H1 (cell line): ENCODE data around the gene CASP3. TPM values are rescaled to one million over a fixed set of nuclear protein-coding genes. Genes with fewer than 3 reads are reported as not detected.

Experiments used
- CTCF ChIA-PET: fragments of 300-600 bp; sonication (Branson Sonifier 250); formaldehyde crosslinking; loops from one replicate; lab custom pipeline; 2021; ENCODE audit not compliant: partially characterized antibody; lab: Charles Lee
- POLR2A ChIA-PET: fragments of 300-600 bp; sonication (Branson Sonifier 250); formaldehyde crosslinking; loops from one replicate; lab custom pipeline; 2021; ENCODE audit warnings: inconsistent platforms; ENCODE audit not compliant: partially characterized antibody; lab: Charles Lee
- DNase-seq, 2 experiments: peaks; one replicate each; pipeline versions ENCODE4 v3.0.0 to v3.0.0-alpha.2; 2010 to 2022; ENCODE audit warnings: low spot score in 2 of 2, low read depth in 1 of 2, mixed read lengths in 1 of 2
- FAIRE-seq: peaks from 2 replicates; lab custom pipeline; 2011; peaks lifted over from hg19 to GRCh38; lab: Jason Lieb, UNC
- H2AFZ ChIP-seq: 2 replicates; pipeline ENCODE4 v1.8.1; 2012; ENCODE audit warnings: low read length, inconsistent platforms
- H2AK5ac ChIP-seq: 2 replicates; pipeline ENCODE4 v1.6.1; 2013; ENCODE audit warnings: low read depth, low read length
- H2BK120ac ChIP-seq: replicated peaks from 2 replicates; pipeline ENCODE3; 2013; ENCODE audit warnings: low read depth, low read length, inconsistent platforms
- H2BK12ac ChIP-seq: 2 replicates; pipeline ENCODE4 v1.6.1; 2013; ENCODE audit warnings: low read depth, low read length
- H2BK15ac ChIP-seq: 2 replicates; pipeline ENCODE4 v1.6.1; 2013; ENCODE audit warnings: low read length
- H2BK20ac ChIP-seq: 2 replicates; pipeline ENCODE4 v1.6.1; 2013; ENCODE audit warnings: low read length
- H2BK5ac ChIP-seq: 2 replicates; pipeline ENCODE4 v1.6.1; 2013; ENCODE audit warnings: low read depth, low read length
- H3K14ac ChIP-seq: 2 replicates; pipeline ENCODE4 v1.6.1; 2013; ENCODE audit warnings: inconsistent platforms; ENCODE audit not compliant: insufficient read length
- H3K18ac ChIP-seq: 2 replicates; pipeline ENCODE4 v1.6.1; 2013; ENCODE audit warnings: low read length; ENCODE audit errors: extremely low read depth
- H3K23ac ChIP-seq: 2 replicates; pipeline ENCODE4 v1.6.1; 2013; ENCODE audit warnings: inconsistent platforms; ENCODE audit not compliant: insufficient read length
- H3K23me2 ChIP-seq: 2 replicates; pipeline ENCODE4 v1.6.1; 2013; ENCODE audit warnings: low read depth, low read length
- H3K27ac ChIP-seq: 2 replicates; pipeline ENCODE4 v1.6.1; 2011; ENCODE audit warnings: low read depth, low read length, inconsistent platforms
- H3K27me3 ChIP-seq, 4 experiments: replicated peaks in 1 of 4; 1 replicate in 1 of 4; 2 replicates in 3 of 4; pipeline versions ENCODE4 v1.6.1 to v1.8.1; 2011 to 2013; ENCODE audit warnings: low read length in 3 of 4, mild to moderate bottlenecking in 3 of 4, inconsistent platforms in 2 of 4, mixed read lengths in 2 of 4, moderate library complexity in 1 of 4; ENCODE audit not compliant: control insufficient read depth in 3 of 4, insufficient read depth in 3 of 4; ENCODE audit errors: extremely low read depth in 1 of 4
- H3K36me3 ChIP-seq, 4 experiments: 2 replicates each; pipeline versions ENCODE4 v1.6.1 to v1.8.1; 2011 to 2013; ENCODE audit warnings: mild to moderate bottlenecking in 4 of 4, low read length in 3 of 4, moderate library complexity in 2 of 4, control low read depth in 1 of 4, inconsistent platforms in 1 of 4; ENCODE audit not compliant: insufficient read depth in 4 of 4, control insufficient read depth in 2 of 4
- H3K4ac ChIP-seq: replicated peaks from 2 replicates; pipeline ENCODE3; 2013; ENCODE audit warnings: low read length, low read depth, mixed read lengths, inconsistent platforms; ENCODE audit not compliant: insufficient read length
- H3K4me1 ChIP-seq, 4 experiments: replicated peaks in 1 of 4; 1 replicate in 1 of 4; 2 replicates in 3 of 4; pipeline versions ENCODE4 v1.6.1 to v1.8.1; 2011 to 2013; ENCODE audit warnings: low read length in 3 of 4, inconsistent platforms in 2 of 4, mixed read lengths in 1 of 4; ENCODE audit not compliant: insufficient read depth in 4 of 4, control insufficient read depth in 3 of 4
- H3K4me2 ChIP-seq, 2 experiments: 2 replicates each; pipeline versions ENCODE4 v1.6.1 to v1.8.1; 2011 to 2013; ENCODE audit warnings: low read depth in 2 of 2, low read length in 2 of 2, control low read depth in 1 of 2, inconsistent platforms in 1 of 2, mild to moderate bottlenecking in 1 of 2; ENCODE audit not compliant: insufficient read depth in 1 of 2
- H3K4me3 ChIP-seq, 4 experiments: fragments of 200-600, 300-600 bp in 1 of 4; sonication (generic), shearing (Covaris generic), sonication (Bioruptor Twin) in 1 of 4; 2 replicates each; pipeline versions ENCODE4 v1.5.1 to v1.8.1; 2011 to 2016; ENCODE audit warnings: low read length in 4 of 4, low read depth in 3 of 4, control low read depth in 2 of 4, inconsistent platforms in 2 of 4, mild to moderate bottlenecking in 2 of 4, mixed read lengths in 1 of 4, moderate library complexity in 1 of 4; ENCODE audit not compliant: insufficient read depth in 2 of 4; ENCODE audit errors: extremely low read depth in 1 of 4
- H3K56ac ChIP-seq: replicated peaks from 2 replicates; pipeline ENCODE3; 2013; ENCODE audit warnings: low read depth, mild to moderate bottlenecking, mixed read lengths, low read length, inconsistent platforms; ENCODE audit not compliant: insufficient read length
- H3K79me1 ChIP-seq: 2 replicates; pipeline ENCODE4 v1.6.1; 2013; ENCODE audit warnings: low read depth, low read length, control low read depth
- H3K79me2 ChIP-seq, 2 experiments: 2 replicates each; pipeline versions ENCODE4 v1.6.1 to v1.8.1; 2012 to 2013; ENCODE audit warnings: low read length in 2 of 2, mild to moderate bottlenecking in 2 of 2, inconsistent platforms in 1 of 2; ENCODE audit not compliant: insufficient read depth in 2 of 2, control insufficient read depth in 1 of 2
- H3K9ac ChIP-seq, 4 experiments: replicated peaks in 1 of 4; 1 replicate in 1 of 4; 2 replicates in 3 of 4; pipeline versions ENCODE4 v1.6.1 to v1.8.1; 2011 to 2013; ENCODE audit warnings: low read depth in 3 of 4, low read length in 3 of 4, control low read depth in 2 of 4, mild to moderate bottlenecking in 2 of 4, moderate library complexity in 2 of 4, inconsistent platforms in 1 of 4; ENCODE audit errors: extremely low read depth in 1 of 4
- H3K9me3 ChIP-seq, 2 experiments: 2 replicates each; pipeline versions ENCODE4 v1.6.1 to v1.8.1; 2012 to 2013; ENCODE audit warnings: mild to moderate bottlenecking in 2 of 2, moderate library complexity in 2 of 2, control low read depth in 1 of 2, inconsistent platforms in 1 of 2, low read depth in 1 of 2, low read length in 1 of 2, mixed read lengths in 1 of 2; ENCODE audit not compliant: insufficient read depth in 2 of 2
- H4K20me1 ChIP-seq, 2 experiments: replicated peaks in 1 of 2; 2 replicates each; pipeline versions ENCODE3 to v1.8.1; 2011 to 2013; ENCODE audit warnings: inconsistent platforms in 2 of 2, low read length in 2 of 2, mild to moderate bottlenecking in 1 of 2; ENCODE audit not compliant: insufficient read depth in 2 of 2, control insufficient read depth in 1 of 2
- H4K5ac ChIP-seq: 2 replicates; pipeline ENCODE4 v1.6.1; 2013; ENCODE audit warnings: low read length, low read depth, mixed read lengths, inconsistent platforms; ENCODE audit not compliant: insufficient read length
- H4K8ac ChIP-seq: 2 replicates; pipeline ENCODE4 v1.8.0; 2013; ENCODE audit warnings: mild to moderate bottlenecking, moderate library complexity, low read length, inconsistent platforms; ENCODE audit not compliant: insufficient read depth; ENCODE audit errors: extremely low read depth
- H4K91ac ChIP-seq: replicated peaks from 2 replicates; pipeline ENCODE3; 2013; ENCODE audit warnings: low read length, mixed read lengths, inconsistent platforms; ENCODE audit not compliant: insufficient read length
- CREB1 ChIP-seq: IDR thresholded peaks from 2 replicates; pipeline ENCODE4 v1.6.1; 2012; ENCODE audit warnings: inconsistent platforms
- CTBP2 ChIP-seq: IDR thresholded peaks from 2 replicates; pipeline ENCODE4 v1.7.0; 2011; ENCODE audit warnings: borderline replicate concordance, mild to moderate bottlenecking, moderate library complexity, mixed read lengths, low read length; ENCODE audit not compliant: insufficient read depth, insufficient read length
- E2F6 ChIP-seq: IDR thresholded peaks from 2 replicates; pipeline ENCODE4 v1.6.1; 2012; ENCODE audit warnings: inconsistent platforms
- EGR1 ChIP-seq: IDR thresholded peaks from 2 replicates; pipeline ENCODE4 v1.6.1; 2011; ENCODE audit warnings: low read depth, low read length, borderline replicate concordance
- POLR2AphosphoS5 ChIP-seq: IDR thresholded peaks from 2 replicates; pipeline ENCODE4 v1.6.1; 2011; ENCODE audit warnings: low read depth, low read length
- RNF2 ChIP-seq: fragments of 200-900, 300-1000 bp; sonication (generic); IDR thresholded peaks from 2 replicates; pipeline ENCODE4 v1.7.1; 2016; ENCODE audit warnings: borderline replicate concordance, low read depth, mild to moderate bottlenecking, antibody characterized with exemption, low read length; ENCODE audit not compliant: poor library complexity, severe bottlenecking; ENCODE audit errors: missing control alignments
- TAF7 ChIP-seq: optimal IDR thresholded peaks from 2 replicates; pipeline ENCODE3; 2011; ENCODE audit warnings: low read depth, mild to moderate bottlenecking, inconsistent platforms, low read length, moderate library complexity, borderline replicate concordance
- WGBS, 2 experiments: shearing (Covaris generic) in 1 of 2; methylation state at CpG; one replicate each; pipeline versions ENCODE4 v1.1.6 to v1.1.7; 2013 to 2015; ENCODE audit warnings: low lambda C conversion rate in 2 of 2, mixed read lengths in 2 of 2, inconsistent platforms in 1 of 2, low coverage in 1 of 2, missing lambda C conversion rate in 1 of 2; ENCODE audit not compliant: insufficient replicate concordance in 2 of 2, insufficient coverage in 1 of 2, insufficient read length in 1 of 2; ENCODE audit errors: extremely low coverage in 1 of 2, missing lambda C conversion rate in 1 of 2; 5-methylcytosine and 5-hydroxymethylcytosine counted together
- polyA plus RNA-seq, 7 experiments: library from polyadenylated mRNA; depleted of rRNA in 3 of 7; stranded (reverse) in 5 of 7; unstranded in 2 of 7; fragments of >200 nt in 5 of 7; fragments of 200-250 nt in 2 of 7; gene quantifications; 1 replicate in 5 of 7; 2 replicates in 1 of 7; 4 replicates in 1 of 7; pipeline versions ENCODE4 v1.2.1 to v1.2.3, GENCODE V29; 2011 to 2013; ENCODE audit warnings: missing spikeins in 2 of 7, mixed read lengths in 2 of 7
- total RNA-seq: library from RNA; stranded (reverse); fragmentation: NEBNext Ultra II Directional; extraction: Animal tissue kit (Norgen Biotek cat#: 25700); gene quantifications from 2 replicates; pipeline ENCODE4 v1.2.1, GENCODE V29; 2021

CASP3 gene
- total and polyA plus RNA-seq, 2 of the 8 experiments (the other 6 are each of a cell fraction or from before 2014, with no cell fraction given): 27.8 to 82.5 TPM

- Histone ChIP-seq H4K91ac (peak overlapping the region; percentile 86), H3K56ac (peak overlapping the region; percentile 51), H3K4me2 (peak overlapping the region; percentile 97 to 98), H3K9ac (peak overlapping the region in 3 of 4 experiments; percentile 79 to 92 (median 80); a peak in 6 of 7 replicates), H3K4me3 (peak overlapping the region; percentile 50 to 93 (median 60)), H3K79me1 (no peaks in the 10 kb centered on the region), H3K27me3 (no peaks in the 10 kb centered on the region), H2AK5ac (no peak overlapping the region), H3K4ac (no peak overlapping the region), H4K20me1 (peaks cover 0 to 7% of the 10 kb centered on the region in 2 experiments), H4K8ac (peak overlapping the region; percentile 88), H3K79me2 (peaks cover 6 to 34% of the 10 kb centered on the region in 2 experiments), H2BK120ac (peak overlapping the region; percentile 80), H3K9me3 (no peaks in the 10 kb centered on the region), H2BK5ac (peak overlapping the region; percentile 91; the same call in 1 of the 2 replicates), H3K27ac (peak overlapping the region; percentile 85; the same call in 1 of the 2 replicates), H3K36me3 (peaks cover 0 to 5% (median 0%) of the 10 kb centered on the region in 4 experiments; a peak in 1 of 8 replicates), H3K18ac (peak overlapping the region; percentile 89), H2AFZ (peak overlapping the region; percentile 54; the same call in 1 of the 2 replicates), H3K23ac (no peak overlapping the region), H3K14ac (no peak overlapping the region), H2BK15ac (peak overlapping the region; percentile 84; the same call in 1 of the 2 replicates), H3K23me2 (peaks cover 13% of the 10 kb centered on the region), H3K4me1 (peaks cover 3 to 16% (median 11%) of the 10 kb centered on the region in 4 experiments), H4K5ac (peak overlapping the region; percentile 87), H2BK20ac (0 out of 2 replicates have a peak overlapping the region, but pooled peaks have one; percentile 80), H2BK12ac (peak overlapping the region; percentile 93; the same call in 1 of the 2 replicates)
- ChIA-PET CTCF (no interaction called here), POLR2A (interaction anchor here (1.2 to 2.0 kb wide), 4 partner anchors 13 to 83 kb away, joined by 5 to 7 read pairs (median 6); partner anchors contain the start of gene CENPU)
- no peak for TF ChIP-seq EGR1
- TF ChIP-seq CREB1: no peak
- no peak for TF ChIP-seq RNF2
- TF ChIP-seq E2F6: peak; percentile 7; the same call in 1 of the 2 replicates
- TF ChIP-seq CTBP2: no peak
- peak; percentile 39; the same call in 1 of the 2 replicates for TF ChIP-seq POLR2AphosphoS5
- no peak for TF ChIP-seq TAF7
- FAIRE-seq (no peak), DNase-seq (no peak)
- WGBS, 2 experiments: 61% methylated on average over 21 of the region's 21 CpGs; no CpG with 5 or more reads in 1 of the 2 experiments
Observed at GRCh38 chr4:184649971-184650855, 966 bp upstream of the CASP3 start.
